GM12878 (cell line): ENCODE data around the gene LRRC7. TPM values are rescaled to one million over a fixed set of nuclear protein-coding genes. Genes with fewer than 3 reads are reported as not detected.

Experiments used
- ATAC-seq: fragments of 200-7000 bp; cut with Tn5 transposase; 3 replicates; pipeline ENCODE4 v1.9.1; 2020; ENCODE audit warnings: mild to moderate bottlenecking, moderate library complexity
- BruUV-seq: library from RNA; stranded (reverse); fragments of 400-500 nt; replicated peaks from 2 replicates; lab custom pipeline; 2021; lab: Mats Ljungman, UMichigan
- CTCF ChIA-PET: fragments of 300-600 bp; sonication (Branson Sonifier 250); formaldehyde crosslinking; extraction: SDS; loops from one replicate; lab custom pipeline; 2021; ENCODE audit warnings: inconsistent platforms; lab: Yijun Ruan, JAX
- POLR2A ChIA-PET: fragments of 350-600 bp; formaldehyde crosslinking; extraction: SDS; loops from one replicate; lab custom pipeline; 2021; ENCODE audit warnings: inconsistent platforms; lab: Charles Lee
- RAD21 ChIA-PET: fragments of 300-600 bp; sonication (Branson Sonifier 250); formaldehyde crosslinking; loops from one replicate; lab custom pipeline; 2023; ENCODE audit warnings: antibody characterized with exemption; ENCODE audit not compliant: unreplicated experiment; lab: Charles Lee
- SMC1A ChIA-PET: fragments of 300-600 bp; sonication (Branson Sonifier 250); formaldehyde crosslinking; loops from one replicate; lab custom pipeline; 2023; ENCODE audit not compliant: unreplicated experiment, uncharacterized antibody; lab: Charles Lee
- DNase-seq: peaks from one replicate; pipeline ENCODE4 v3.0.0-alpha.2; 2011; ENCODE audit warnings: low read depth, low spot score
- FAIRE-seq: peaks from 3 replicates; lab custom pipeline; 2011; peaks lifted over from hg19 to GRCh38; lab: Jason Lieb, UNC
- H2AFZ ChIP-seq: 2 replicates; pipeline ENCODE4 v1.6.0; 2011; ENCODE audit warnings: low read depth, low read length, control low read depth; ENCODE audit not compliant: control insufficient read depth
- H3K27ac ChIP-seq: 2 replicates; pipeline ENCODE4 v1.5.1; 2011; ENCODE audit warnings: control low read depth; ENCODE audit not compliant: control insufficient read depth, insufficient read depth
- H3K27me3 ChIP-seq, 2 experiments: replicated peaks in 1 of 2; 2 replicates each; pipeline versions ENCODE4 v1.6.0 to v1.6.1; 2011; ENCODE audit warnings: low read length in 1 of 2; ENCODE audit not compliant: control insufficient read depth in 2 of 2, insufficient read depth in 2 of 2
- H3K36me3 ChIP-seq, 2 experiments: 2 replicates each; pipeline ENCODE4 v1.5.1; 2011; ENCODE audit warnings: low read length in 1 of 2; ENCODE audit not compliant: control insufficient read depth in 2 of 2, insufficient read depth in 2 of 2
- H3K4me1 ChIP-seq: 2 replicates; pipeline ENCODE4 v1.6.1; 2011; ENCODE audit warnings: mild to moderate bottlenecking, low read length, moderate library complexity, mixed read lengths; ENCODE audit not compliant: control insufficient read depth, insufficient read depth
- H3K4me2 ChIP-seq: 2 replicates; pipeline ENCODE4 v1.6.0; 2011; ENCODE audit warnings: control low read depth; ENCODE audit not compliant: control insufficient read depth, insufficient read depth
- H3K4me3 ChIP-seq: fragments of 200-600 bp; sonication (generic); 2 replicates; pipeline ENCODE4 v1.5.1; 2016
- H3K79me2 ChIP-seq: 2 replicates; pipeline ENCODE4 v1.6.0; 2011; ENCODE audit warnings: low read length; ENCODE audit not compliant: control insufficient read depth, insufficient read depth
- H3K9ac ChIP-seq: 2 replicates; pipeline ENCODE4 v1.8.0; 2011; ENCODE audit warnings: low read length, control low read depth, mixed read lengths; ENCODE audit not compliant: control insufficient read depth, insufficient read depth
- H3K9me3 ChIP-seq: replicated peaks from 3 replicates; pipeline ENCODE4 v1.5.1; 2011; ENCODE audit warnings: mild to moderate bottlenecking, low read length; ENCODE audit not compliant: control insufficient read depth, insufficient read depth
- H4K20me1 ChIP-seq: 2 replicates; pipeline ENCODE4 v1.6.0; 2011; ENCODE audit not compliant: control insufficient read depth, insufficient read depth
- ATF7 ChIP-seq: fragments of 450-650 bp; IDR thresholded peaks from 2 replicates; pipeline ENCODE4 v1.6.1; 2016; ENCODE audit warnings: low read depth, mild to moderate bottlenecking
- DPF2 ChIP-seq: fragments of 450-650 bp; IDR thresholded peaks from 2 replicates; pipeline ENCODE4 v1.6.1; 2017; ENCODE audit warnings: mild to moderate bottlenecking
- E4F1 ChIP-seq: fragments of 450-650 bp; IDR thresholded peaks from 2 replicates; pipeline ENCODE4 v1.6.1; 2018; ENCODE audit warnings: borderline replicate concordance, mild to moderate bottlenecking; ENCODE audit not compliant: partially characterized antibody
- ELK1 ChIP-seq: IDR thresholded peaks from 2 replicates; pipeline ENCODE4 v1.6.1; 2012; ENCODE audit warnings: low read depth, low read length, improper control_type of control experiment
- GATAD2B ChIP-seq: fragments of 450-650 bp; conservative IDR thresholded peaks from 2 replicates; pipeline ENCODE4 v1.6.1; 2017; ENCODE audit warnings: low read depth, mild to moderate bottlenecking, moderate library complexity
- HCFC1 ChIP-seq: fragments of 150-350 bp; IDR thresholded peaks from 2 replicates; pipeline ENCODE4 v1.6.1; 2014; ENCODE audit warnings: low read length
- IKZF1 ChIP-seq: fragments of 450-650 bp; conservative IDR thresholded peaks from 2 replicates; pipeline ENCODE4 v1.6.1; 2017; ENCODE audit warnings: antibody characterized with exemption, mild to moderate bottlenecking
- KDM1A ChIP-seq: fragments of 200-600 bp; sonication (generic); IDR thresholded peaks from 2 replicates; pipeline ENCODE4 v1.6.1; 2016; ENCODE audit warnings: borderline replicate concordance
- KLF5 ChIP-seq: fragments of 450-650 bp; IDR thresholded peaks from 2 replicates; pipeline ENCODE4 v1.6.1; 2014; ENCODE audit warnings: mild to moderate bottlenecking; ENCODE audit not compliant: partially characterized antibody
- PKNOX1 ChIP-seq: fragments of 450-650 bp; IDR thresholded peaks from 2 replicates; pipeline ENCODE4 v1.6.1; 2016; ENCODE audit warnings: mild to moderate bottlenecking
- SPI1 ChIP-seq: IDR thresholded peaks from 2 replicates; pipeline ENCODE4 v1.6.1; 2011; ENCODE audit warnings: low read depth, mild to moderate bottlenecking, low read length, moderate library complexity, borderline replicate concordance; ENCODE audit not compliant: insufficient read depth
- TARDBP ChIP-seq: IDR thresholded peaks from 2 replicates; pipeline ENCODE4 v1.6.1; 2016; ENCODE audit warnings: borderline replicate concordance
- ZNF622 ChIP-seq: fragments of 450-650 bp; IDR thresholded peaks from 2 replicates; pipeline ENCODE4 v1.6.1; 2017; ENCODE audit warnings: mild to moderate bottlenecking, inconsistent platforms
- WGBS: methylation state at CpG from one replicate; pipeline ENCODE4 v1.1.6; 2016; ENCODE audit warnings: low lambda C conversion rate; ENCODE audit not compliant: insufficient replicate concordance, insufficient coverage; ENCODE audit errors: missing lambda C conversion rate; 5-methylcytosine and 5-hydroxymethylcytosine counted together
- in situ Hi-C: fragments of 300-500 bp; cut with MboI; formaldehyde crosslinking; loops from 9 replicates; pipeline ENCODE4 v1.14.3; 2018; ENCODE audit warnings: mixed read lengths
- intact Hi-C: fragments of 100-400 bp; cut with micrococcal nuclease; formaldehyde crosslinking; loops from one replicate; pipeline ENCODE4 v1.14.2; 2022; ENCODE audit not compliant: unreplicated experiment
- polyA plus RNA-seq, 11 experiments: library from polyadenylated mRNA; depleted of rRNA in 4 of 11; unstranded in 6 of 11; stranded (reverse) in 5 of 11; fragments of >200 nt; fragmentation: Nextera tagmentation in 4 of 11; fragmentation: Illumina TruSeq in 1 of 11; extraction: Ambion mirVana in 4 of 11; extraction: Trizol in 1 of 11; gene quantifications; 1 replicate in 1 of 11; 2 replicates in 10 of 11; pipeline versions ENCODE4 v1.2.1 to v1.2.3, GENCODE V29; 2011 to 2016; ENCODE audit warnings: inconsistent platforms in 2 of 11, missing spikeins in 2 of 11, low read depth in 1 of 11
- total RNA-seq, 4 experiments: library from RNA; depleted of rRNA in 3 of 4; stranded (reverse); fragments of >200 nt in 3 of 4; fragmentation: Illumina TruSeq in 1 of 4; extraction: Trizol in 1 of 4; gene quantifications; 2 replicates each; pipeline versions ENCODE4 v1.2.1 to v1.2.3, GENCODE V29; 2013 to 2021

Gene LRRC7
- total and polyA plus RNA-seq, 10 of the 15 experiments (the other 5 are each of a cell fraction or from before 2014, with no cell fraction given), result 0.05 to 1.4 (median 0.24) TPM; not detected in 5

GRCh38 chr1:70075761-70076160, 508.0 kb downstream of the LRRC7 start:
- Histone ChIP-seq H3K79me2 (no peaks in the 10 kb centered on the region), H3K27ac (no peak overlapping the region), H2AFZ (no peak overlapping the region), H3K36me3 (no peaks in the 10 kb centered on the region), H4K20me1 (no peaks in the 10 kb centered on the region), H3K4me1 (no peaks in the 10 kb centered on the region), H3K9ac (no peak overlapping the region), H3K4me3 (no peak overlapping the region), H3K4me2 (no peak overlapping the region), H3K27me3 (no peaks in the 10 kb centered on the region), H3K9me3 (no peaks in the 10 kb centered on the region)
- CTCF ChIA-PET, result no interaction called here
- DNase-seq (no peak), FAIRE-seq (no peak), ATAC-seq (no peak)
- SMC1A ChIA-PET, result no interaction called here
- RAD21 ChIA-PET, result no interaction called here
- POLR2A ChIA-PET, result no interaction called here
- intact Hi-C loops (no loop called here), in situ Hi-C loops (no loop called here)
- 61% methylated on average over 7 of the region's 7 CpGs for WGBS
- no peak for TF ChIP-seq DPF2
- TF ChIP-seq HCFC1, result no peak
- no peak for TF ChIP-seq PKNOX1
- no peak for TF ChIP-seq KDM1A
- TF ChIP-seq TARDBP, result no peak
- TF ChIP-seq SPI1, result no peak
- no peak for TF ChIP-seq ELK1
- no peak for TF ChIP-seq ATF7
- no peak for TF ChIP-seq ZNF622
- no peak for TF ChIP-seq E4F1
- TF ChIP-seq GATAD2B, result no peak
- TF ChIP-seq KLF5, result no peak
- TF ChIP-seq IKZF1, result no peak
- BruUV-seq, result no TSS peak
